Transverse colon (tissue), 3 donors: ENCODE measurements around the gene HUS1B.

Source experiments
- EP300 ChIP-seq: sonication (generic); formaldehyde crosslinking; IDR thresholded peaks from one replicate; pipeline ENCODE4 v1.6.1; 2017; ENCODE audit warnings: antibody characterized with exemption, low read depth
- TF ChIP-seq, protein P1 (sequence below), 5 experiments: fragments of 200-600 bp in 3 of 5; fragments of 450-650 bp in 2 of 5; sonication (generic) in 3 of 5; IDR thresholded peaks; 1 replicate in 2 of 5; 2 replicates in 3 of 5; pipeline ENCODE4 v1.5.1; 2016 to 2017; ENCODE audit warnings: antibody characterized with exemption in 5 of 5, inconsistent platforms in 3 of 5, mild to moderate bottlenecking in 2 of 5, moderate library complexity in 1 of 5

DNA sequence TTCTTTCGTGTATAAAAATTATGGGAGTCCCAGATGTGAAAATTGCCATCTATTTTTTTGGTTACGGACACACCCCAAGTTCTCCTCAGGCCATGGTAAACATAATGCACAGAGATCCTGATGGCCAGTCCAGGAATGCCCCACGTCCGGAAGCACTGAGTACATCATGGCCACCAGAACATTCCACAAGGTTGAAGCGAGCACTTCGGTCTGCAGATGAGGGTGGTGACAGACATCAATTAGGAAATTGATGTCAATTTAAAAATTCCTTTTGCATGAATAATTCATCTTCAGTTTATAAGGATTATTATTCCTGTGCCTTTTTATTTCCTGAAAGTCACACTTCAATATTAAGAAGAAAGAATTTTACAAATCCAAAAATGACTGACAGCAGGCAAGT lies 49.2 kb upstream of the HUS1B start:
- TF ChIP-seq, protein P1, sequence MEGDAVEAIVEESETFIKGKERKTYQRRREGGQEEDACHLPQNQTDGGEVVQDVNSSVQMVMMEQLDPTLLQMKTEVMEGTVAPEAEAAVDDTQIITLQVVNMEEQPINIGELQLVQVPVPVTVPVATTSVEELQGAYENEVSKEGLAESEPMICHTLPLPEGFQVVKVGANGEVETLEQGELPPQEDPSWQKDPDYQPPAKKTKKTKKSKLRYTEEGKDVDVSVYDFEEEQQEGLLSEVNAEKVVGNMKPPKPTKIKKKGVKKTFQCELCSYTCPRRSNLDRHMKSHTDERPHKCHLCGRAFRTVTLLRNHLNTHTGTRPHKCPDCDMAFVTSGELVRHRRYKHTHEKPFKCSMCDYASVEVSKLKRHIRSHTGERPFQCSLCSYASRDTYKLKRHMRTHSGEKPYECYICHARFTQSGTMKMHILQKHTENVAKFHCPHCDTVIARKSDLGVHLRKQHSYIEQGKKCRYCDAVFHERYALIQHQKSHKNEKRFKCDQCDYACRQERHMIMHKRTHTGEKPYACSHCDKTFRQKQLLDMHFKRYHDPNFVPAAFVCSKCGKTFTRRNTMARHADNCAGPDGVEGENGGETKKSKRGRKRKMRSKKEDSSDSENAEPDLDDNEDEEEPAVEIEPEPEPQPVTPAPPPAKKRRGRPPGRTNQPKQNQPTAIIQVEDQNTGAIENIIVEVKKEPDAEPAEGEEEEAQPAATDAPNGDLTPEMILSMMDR (IDR thresholded peaks at IDR 0.05): no peak
- TF ChIP-seq EP300: no peak
